ENCODE results near the gene SPACA7. TPM values are rescaled to one million over a fixed set of nuclear protein-coding genes. Genes with fewer than 3 reads are reported as not detected.
"Not testable (repeated sequence)": the region's sequence is repeated elsewhere in the genome, so short reads cannot be mapped to it uniquely, and the experiment has no call there.

SPACA7 gene
- polyA plus RNA-seq, 1 donor = not detected

GRCh38 chr13:112417079-112417478, 40.9 kb downstream of the SPACA7 start:
- H3K4me3 ChIP-seq (ENCODE audit: low read length) = no peak overlapping the region
- no peaks in the 10 kb centered on the region for H3K9me3 ChIP-seq (ENCODE audit: control insufficient read depth, low read depth, low read length)
- H3K27ac ChIP-seq (ENCODE audit: low read length) = no peak overlapping the region
- no peaks in the 10 kb centered on the region for H3K36me3 ChIP-seq (ENCODE audit: control insufficient read depth, insufficient read depth, low read length)
- no peaks in the 10 kb centered on the region for H3K4me1 ChIP-seq (ENCODE audit: control insufficient read depth, insufficient read depth, low read length)
- H3K27me3 ChIP-seq (ENCODE audit: control insufficient read depth, insufficient read depth, low read length) = no peaks in the 10 kb centered on the region
- no peak for DNase-seq

GRCh38 chr13:112424098-112424497, 47.9 kb downstream of the SPACA7 start:
- H3K9me3 ChIP-seq (ENCODE audit: control insufficient read depth, low read depth, low read length) = no peaks in the 10 kb centered on the region

GRCh38 chr13:112428704-112429103, 52.5 kb downstream of the SPACA7 start:
- DNase-seq = no peak
- Histone ChIP-seq H3K27ac (ENCODE audit: low read length) (no peak overlapping the region), H3K27me3 (ENCODE audit: control insufficient read depth, insufficient read depth, low read length) (peaks cover 4% of the 10 kb centered on the region), H3K4me3 (ENCODE audit: low read length) (no peak overlapping the region), H3K36me3 (ENCODE audit: control insufficient read depth, insufficient read depth, low read length) (no peaks in the 10 kb centered on the region), H3K4me1 (ENCODE audit: control insufficient read depth, insufficient read depth, low read length) (no peaks in the 10 kb centered on the region), H3K9me3 (ENCODE audit: control insufficient read depth, low read depth, low read length) (no peaks in the 10 kb centered on the region)

More at GRCh38 chr13:112424098-112424497, 47.9 kb downstream of the SPACA7 start:
- H3K36me3 ChIP-seq (ENCODE audit: control insufficient read depth, insufficient read depth, low read length) = no peaks in the 10 kb centered on the region
- WGBS (ENCODE audit: insufficient coverage, low lambda C conversion rate) = 96% methylated on average over 4 of the region's 14 CpGs
- no peak overlapping the region for H3K4me3 ChIP-seq (ENCODE audit: low read length)
- no peak for DNase-seq
- no peak overlapping the region for H3K27ac ChIP-seq (ENCODE audit: low read length)
- H3K4me1 ChIP-seq (ENCODE audit: control insufficient read depth, insufficient read depth, low read length) = no peaks in the 10 kb centered on the region
- H3K27me3 ChIP-seq (ENCODE audit: control insufficient read depth, insufficient read depth, low read length) = no peaks in the 10 kb centered on the region

GRCh38 chr13:112431734-112432133, 55.6 kb downstream of the SPACA7 start:
- Histone ChIP-seq H3K4me3 (ENCODE audit: low read length) (no peak overlapping the region), H3K27ac (ENCODE audit: low read length) (no peak overlapping the region), H3K4me1 (ENCODE audit: control insufficient read depth, insufficient read depth, low read length) (no peaks in the 10 kb centered on the region), H3K36me3 (ENCODE audit: control insufficient read depth, insufficient read depth, low read length) (no peaks in the 10 kb centered on the region), H3K9me3 (ENCODE audit: control insufficient read depth, low read depth, low read length) (peaks cover 2% of the 10 kb centered on the region), H3K27me3 (ENCODE audit: control insufficient read depth, insufficient read depth, low read length) (peaks cover 4% of the 10 kb centered on the region)
- 100% methylated on average over 1 of the region's 5 CpGs for WGBS (ENCODE audit: insufficient coverage, low lambda C conversion rate)
- no peak for DNase-seq

- H3K27me3 ChIP-seq (ENCODE audit: control insufficient read depth, insufficient read depth, low read length); H3K36me3 ChIP-seq (ENCODE audit: control insufficient read depth, insufficient read depth, low read length); H3K9me3 ChIP-seq (ENCODE audit: control insufficient read depth, low read depth, low read length); H3K4me3 ChIP-seq (ENCODE audit: low read length); DNase-seq; H3K27ac ChIP-seq (ENCODE audit: low read length); H3K4me1 ChIP-seq (ENCODE audit: control insufficient read depth, insufficient read depth, low read length): not testable (repeated sequence)
- WGBS (ENCODE audit: insufficient coverage, low lambda C conversion rate) = no CpG with 5 or more reads among the region's 5 CpGs
Measured at GRCh38 chr13:112432734-112433133, 56.6 kb downstream of the SPACA7 start.

- WGBS (ENCODE audit: insufficient coverage, low lambda C conversion rate) = no CpG with 5 or more reads among the region's 16 CpGs
- H3K27ac ChIP-seq (ENCODE audit: low read length); H3K36me3 ChIP-seq (ENCODE audit: control insufficient read depth, insufficient read depth, low read length); H3K9me3 ChIP-seq (ENCODE audit: control insufficient read depth, low read depth, low read length); H3K4me3 ChIP-seq (ENCODE audit: low read length); DNase-seq; H3K27me3 ChIP-seq (ENCODE audit: control insufficient read depth, insufficient read depth, low read length); H3K4me1 ChIP-seq (ENCODE audit: control insufficient read depth, insufficient read depth, low read length): not testable (repeated sequence)
Measured at GRCh38 chr13:112433517-112433916, 57.4 kb downstream of the SPACA7 start.

GRCh38 chr13:112434032-112434431, 57.9 kb downstream of the SPACA7 start:
- H3K4me3 ChIP-seq (ENCODE audit: low read length) = no peak overlapping the region
- no CpG with 5 or more reads among the region's 13 CpGs for WGBS (ENCODE audit: insufficient coverage, low lambda C conversion rate)

GRCh38 chr13:112434937-112435523, 58.9 kb downstream of the SPACA7 start:
- Histone ChIP-seq H3K36me3 (ENCODE audit: control insufficient read depth, insufficient read depth, low read length) (no peaks in the 10 kb centered on the region), H3K4me1 (ENCODE audit: control insufficient read depth, insufficient read depth, low read length) (no peaks in the 10 kb centered on the region), H3K4me3 (ENCODE audit: low read length) (no peak overlapping the region), H3K27ac (ENCODE audit: low read length) (no peak overlapping the region), H3K9me3 (ENCODE audit: control insufficient read depth, low read depth, low read length) (peaks cover 2% of the 10 kb centered on the region), H3K27me3 (ENCODE audit: control insufficient read depth, insufficient read depth, low read length) (peaks cover 4% of the 10 kb centered on the region)
- WGBS (ENCODE audit: insufficient coverage, low lambda C conversion rate) = no CpG with 5 or more reads among the region's 12 CpGs
- DNase-seq = no peak

More at GRCh38 chr13:112434032-112434431, 57.9 kb downstream of the SPACA7 start:
- Histone ChIP-seq H3K27me3 (ENCODE audit: control insufficient read depth, insufficient read depth, low read length) (peaks cover 4% of the 10 kb centered on the region), H3K9me3 (ENCODE audit: control insufficient read depth, low read depth, low read length) (peaks cover 2% of the 10 kb centered on the region), H3K4me1 (ENCODE audit: control insufficient read depth, insufficient read depth, low read length) (no peaks in the 10 kb centered on the region), H3K36me3 (ENCODE audit: control insufficient read depth, insufficient read depth, low read length) (no peaks in the 10 kb centered on the region), H3K27ac (ENCODE audit: low read length) (no peak overlapping the region)
- no peak for DNase-seq

- DNase-seq = no peak
- WGBS (ENCODE audit: insufficient coverage, low lambda C conversion rate) = no CpG with 5 or more reads among the region's 9 CpGs
- Histone ChIP-seq H3K36me3 (ENCODE audit: control insufficient read depth, insufficient read depth, low read length) (no peaks in the 10 kb centered on the region), H3K4me3 (ENCODE audit: low read length) (no peak overlapping the region), H3K9me3 (ENCODE audit: control insufficient read depth, low read depth, low read length) (peaks cover 2% of the 10 kb centered on the region), H3K4me1 (ENCODE audit: control insufficient read depth, insufficient read depth, low read length) (no peaks in the 10 kb centered on the region), H3K27ac (ENCODE audit: low read length) (no peak overlapping the region), H3K27me3 (ENCODE audit: control insufficient read depth, insufficient read depth, low read length) (peaks cover 4% of the 10 kb centered on the region)
Measured at GRCh38 chr13:112435973-112436372, 59.8 kb downstream of the SPACA7 start.

GRCh38 chr13:112438094-112438493, 61.9 kb downstream of the SPACA7 start:
- Histone ChIP-seq H3K27ac (ENCODE audit: low read length) (no peak overlapping the region), H3K27me3 (ENCODE audit: control insufficient read depth, insufficient read depth, low read length) (peaks cover 11% of the 10 kb centered on the region), H3K9me3 (ENCODE audit: control insufficient read depth, low read depth, low read length) (peaks cover 2% of the 10 kb centered on the region), H3K4me1 (ENCODE audit: control insufficient read depth, insufficient read depth, low read length) (no peaks in the 10 kb centered on the region), H3K36me3 (ENCODE audit: control insufficient read depth, insufficient read depth, low read length) (no peaks in the 10 kb centered on the region), H3K4me3 (ENCODE audit: low read length) (no peak overlapping the region)
- WGBS (ENCODE audit: insufficient coverage, low lambda C conversion rate) = 83% methylated on average over 1 of the region's 1 CpG
- no peak for DNase-seq

- 92% methylated on average over 1 of the region's 2 CpGs for WGBS (ENCODE audit: insufficient coverage, low lambda C conversion rate)
- no peaks in the 10 kb centered on the region for H3K36me3 ChIP-seq (ENCODE audit: control insufficient read depth, insufficient read depth, low read length)
- no peaks in the 10 kb centered on the region for H3K4me1 ChIP-seq (ENCODE audit: control insufficient read depth, insufficient read depth, low read length)
- DNase-seq = no peak
- H3K27me3 ChIP-seq (ENCODE audit: control insufficient read depth, insufficient read depth, low read length) = peaks cover 16% of the 10 kb centered on the region
- no peak overlapping the region for H3K4me3 ChIP-seq (ENCODE audit: low read length)
- H3K9me3 ChIP-seq (ENCODE audit: control insufficient read depth, low read depth, low read length) = peaks cover 2% of the 10 kb centered on the region
- H3K27ac ChIP-seq (ENCODE audit: low read length) = no peak overlapping the region
Measured at GRCh38 chr13:112438515-112438914, 62.4 kb downstream of the SPACA7 start.

Data from large intestine (tissue), 3 donors.